GM12878 (cell line): ENCODE data around the gene GATAD2B. TPM values are rescaled to one million over a fixed set of nuclear protein-coding genes. Genes with fewer than 3 reads are reported as not detected.

Experiments used
- ATAC-seq: fragments of 200-7000 bp; cut with Tn5 transposase; 3 replicates; pipeline ENCODE4 v1.9.1; 2020; ENCODE audit warnings: mild to moderate bottlenecking, moderate library complexity
- BruUV-seq: library from RNA; stranded (reverse); fragments of 400-500 nt; replicated peaks from 2 replicates; lab custom pipeline; 2021; lab: Mats Ljungman, UMichigan
- CTCF ChIA-PET: fragments of 300-600 bp; sonication (Branson Sonifier 250); formaldehyde crosslinking; extraction: SDS; loops from one replicate; lab custom pipeline; 2021; ENCODE audit warnings: inconsistent platforms; lab: Yijun Ruan, JAX
- POLR2A ChIA-PET: fragments of 350-600 bp; formaldehyde crosslinking; extraction: SDS; loops from one replicate; lab custom pipeline; 2021; ENCODE audit warnings: inconsistent platforms; lab: Charles Lee
- RAD21 ChIA-PET: fragments of 300-600 bp; sonication (Branson Sonifier 250); formaldehyde crosslinking; loops from one replicate; lab custom pipeline; 2023; ENCODE audit warnings: antibody characterized with exemption; ENCODE audit not compliant: unreplicated experiment; lab: Charles Lee
- SMC1A ChIA-PET: fragments of 300-600 bp; sonication (Branson Sonifier 250); formaldehyde crosslinking; loops from one replicate; lab custom pipeline; 2023; ENCODE audit not compliant: unreplicated experiment, uncharacterized antibody; lab: Charles Lee
- DNase-seq: peaks from one replicate; pipeline ENCODE4 v3.0.0-alpha.2; 2011; ENCODE audit warnings: low read depth, low spot score
- FAIRE-seq: peaks from 3 replicates; lab custom pipeline; 2011; peaks lifted over from hg19 to GRCh38; lab: Jason Lieb, UNC
- H2AFZ ChIP-seq: 2 replicates; pipeline ENCODE4 v1.6.0; 2011; ENCODE audit warnings: low read depth, low read length, control low read depth; ENCODE audit not compliant: control insufficient read depth
- H3K27ac ChIP-seq: 2 replicates; pipeline ENCODE4 v1.5.1; 2011; ENCODE audit warnings: control low read depth; ENCODE audit not compliant: control insufficient read depth, insufficient read depth
- H3K27me3 ChIP-seq, 2 experiments: replicated peaks in 1 of 2; 2 replicates each; pipeline versions ENCODE4 v1.6.0 to v1.6.1; 2011; ENCODE audit warnings: low read length in 1 of 2; ENCODE audit not compliant: control insufficient read depth in 2 of 2, insufficient read depth in 2 of 2
- H3K36me3 ChIP-seq, 2 experiments: 2 replicates each; pipeline ENCODE4 v1.5.1; 2011; ENCODE audit warnings: low read length in 1 of 2; ENCODE audit not compliant: control insufficient read depth in 2 of 2, insufficient read depth in 2 of 2
- H3K4me1 ChIP-seq: 2 replicates; pipeline ENCODE4 v1.6.1; 2011; ENCODE audit warnings: mild to moderate bottlenecking, low read length, moderate library complexity, mixed read lengths; ENCODE audit not compliant: control insufficient read depth, insufficient read depth
- H3K4me2 ChIP-seq: 2 replicates; pipeline ENCODE4 v1.6.0; 2011; ENCODE audit warnings: control low read depth; ENCODE audit not compliant: control insufficient read depth, insufficient read depth
- H3K4me3 ChIP-seq: fragments of 200-600 bp; sonication (generic); 2 replicates; pipeline ENCODE4 v1.5.1; 2016
- H3K79me2 ChIP-seq: 2 replicates; pipeline ENCODE4 v1.6.0; 2011; ENCODE audit warnings: low read length; ENCODE audit not compliant: control insufficient read depth, insufficient read depth
- H3K9ac ChIP-seq: 2 replicates; pipeline ENCODE4 v1.8.0; 2011; ENCODE audit warnings: low read length, control low read depth, mixed read lengths; ENCODE audit not compliant: control insufficient read depth, insufficient read depth
- H3K9me3 ChIP-seq: replicated peaks from 3 replicates; pipeline ENCODE4 v1.5.1; 2011; ENCODE audit warnings: mild to moderate bottlenecking, low read length; ENCODE audit not compliant: control insufficient read depth, insufficient read depth
- H4K20me1 ChIP-seq: 2 replicates; pipeline ENCODE4 v1.6.0; 2011; ENCODE audit not compliant: control insufficient read depth, insufficient read depth
- ATF3 ChIP-seq: IDR thresholded peaks from 2 replicates; pipeline ENCODE4 v1.6.1; 2011; ENCODE audit warnings: low read depth, mild to moderate bottlenecking, low read length, moderate library complexity, borderline replicate concordance; ENCODE audit errors: extremely low read depth
- BACH1 ChIP-seq: fragments of 450-650 bp; IDR thresholded peaks from 2 replicates; pipeline ENCODE4 v1.6.1; 2017; ENCODE audit warnings: mild to moderate bottlenecking, borderline replicate concordance
- CBX5 ChIP-seq: sonication (generic); IDR thresholded peaks from 2 replicates; pipeline ENCODE4 v1.6.1; 2016; ENCODE audit warnings: low read depth, moderate library complexity, mild to moderate bottlenecking, inconsistent platforms
- ESRRA ChIP-seq: IDR thresholded peaks from 2 replicates; pipeline ENCODE4 v1.6.1; 2012; ENCODE audit warnings: mild to moderate bottlenecking, low read length, improper control_type of control experiment
- HDAC2 ChIP-seq: fragments of 200-600 bp; sonication (generic); IDR thresholded peaks from 2 replicates; pipeline ENCODE4 v1.6.1; 2017
- IRF5 ChIP-seq: fragments of 450-650 bp; IDR thresholded peaks from 2 replicates; pipeline ENCODE4 v1.6.1; 2017; ENCODE audit warnings: borderline replicate concordance
- KLF5 ChIP-seq: fragments of 450-650 bp; IDR thresholded peaks from 2 replicates; pipeline ENCODE4 v1.6.1; 2014; ENCODE audit warnings: mild to moderate bottlenecking; ENCODE audit not compliant: partially characterized antibody
- NBN ChIP-seq: fragments of 450-650 bp; IDR thresholded peaks from 2 replicates; pipeline ENCODE4 v1.6.1; 2016
- NFIC ChIP-seq: IDR thresholded peaks from 2 replicates; pipeline ENCODE4 v1.6.1; 2012; ENCODE audit warnings: low read depth, mild to moderate bottlenecking, inconsistent platforms, low read length, moderate library complexity
- NKRF ChIP-seq: fragments of 450-650 bp; conservative IDR thresholded peaks from 2 replicates; pipeline ENCODE4 v1.6.1; 2017; ENCODE audit warnings: mild to moderate bottlenecking, moderate library complexity
- PML ChIP-seq: IDR thresholded peaks from 2 replicates; pipeline ENCODE4 v1.6.1; 2012; ENCODE audit warnings: low read length, inconsistent platforms
- POLR2A ChIP-seq: IDR thresholded peaks from 2 replicates; pipeline ENCODE4 v1.6.1; 2011; ENCODE audit warnings: low read depth, mild to moderate bottlenecking, low read length
- POLR2AphosphoS5 ChIP-seq: IDR thresholded peaks from 2 replicates; pipeline ENCODE4 v1.6.1; 2011; ENCODE audit warnings: mild to moderate bottlenecking, low read length, inconsistent platforms
- SMARCA5 ChIP-seq: fragments of 450-650 bp; IDR thresholded peaks from 2 replicates; pipeline ENCODE4 v1.6.1; 2017; ENCODE audit warnings: mild to moderate bottlenecking
- TBL1XR1 ChIP-seq: IDR thresholded peaks from 2 replicates; pipeline ENCODE4 v1.6.1; 2012; ENCODE audit warnings: low read depth, low read length, improper control_type of control experiment
- ZNF207 ChIP-seq: fragments of 450-650 bp; IDR thresholded peaks from 2 replicates; pipeline ENCODE4 v1.6.1; 2014; ENCODE audit warnings: antibody characterized with exemption, mild to moderate bottlenecking, borderline replicate concordance
- ZNF622 ChIP-seq: fragments of 450-650 bp; IDR thresholded peaks from 2 replicates; pipeline ENCODE4 v1.6.1; 2017; ENCODE audit warnings: mild to moderate bottlenecking, inconsistent platforms
- ZSCAN29 ChIP-seq: fragments of 450-650 bp; IDR thresholded peaks from 2 replicates; pipeline ENCODE4 v1.6.1; 2017; ENCODE audit warnings: mild to moderate bottlenecking, moderate library complexity
- WGBS: methylation state at CpG from one replicate; pipeline ENCODE4 v1.1.6; 2016; ENCODE audit warnings: low lambda C conversion rate; ENCODE audit not compliant: insufficient replicate concordance, insufficient coverage; ENCODE audit errors: missing lambda C conversion rate; 5-methylcytosine and 5-hydroxymethylcytosine counted together
- in situ Hi-C: fragments of 300-500 bp; cut with MboI; formaldehyde crosslinking; loops from 9 replicates; pipeline ENCODE4 v1.14.3; 2018; ENCODE audit warnings: mixed read lengths
- intact Hi-C: fragments of 100-400 bp; cut with micrococcal nuclease; formaldehyde crosslinking; loops from one replicate; pipeline ENCODE4 v1.14.2; 2022; ENCODE audit not compliant: unreplicated experiment
- polyA plus RNA-seq, 11 experiments: library from polyadenylated mRNA; depleted of rRNA in 4 of 11; unstranded in 6 of 11; stranded (reverse) in 5 of 11; fragments of >200 nt; fragmentation: Nextera tagmentation in 4 of 11; fragmentation: Illumina TruSeq in 1 of 11; extraction: Ambion mirVana in 4 of 11; extraction: Trizol in 1 of 11; gene quantifications; 1 replicate in 1 of 11; 2 replicates in 10 of 11; pipeline versions ENCODE4 v1.2.1 to v1.2.3, GENCODE V29; 2011 to 2016; ENCODE audit warnings: inconsistent platforms in 2 of 11, missing spikeins in 2 of 11, low read depth in 1 of 11
- total RNA-seq, 4 experiments: library from RNA; depleted of rRNA in 3 of 4; stranded (reverse); fragments of >200 nt in 3 of 4; fragmentation: Illumina TruSeq in 1 of 4; extraction: Trizol in 1 of 4; gene quantifications; 2 replicates each; pipeline versions ENCODE4 v1.2.1 to v1.2.3, GENCODE V29; 2013 to 2021
- TF ChIP-seq, protein P1 (sequence below), 3 experiments: IDR thresholded peaks in 2 of 3; conservative IDR thresholded peaks in 1 of 3; 2 replicates each; pipeline ENCODE4 v1.5.1; 2011; ENCODE audit warnings: low read depth in 3 of 3, low read length in 3 of 3, mild to moderate bottlenecking in 3 of 3, control low read depth in 2 of 3, moderate library complexity in 2 of 3, inconsistent platforms in 1 of 3, mixed read lengths in 1 of 3; ENCODE audit not compliant: control insufficient read depth in 2 of 3, insufficient read depth in 1 of 3; ENCODE audit errors: extremely low read depth in 1 of 3

The GATAD2B gene
- total and polyA plus RNA-seq, 10 of the 15 experiments (the other 5 are each of a cell fraction or from before 2014, with no cell fraction given): 2.4 to 63.1 (median 8.7) TPM

- Histone ChIP-seq H3K4me2 (no peak overlapping the region), H3K36me3 (no peaks in the 10 kb centered on the region), H4K20me1 (no peaks in the 10 kb centered on the region), H3K4me1 (peaks cover 30% of the 10 kb centered on the region), H3K27me3 (no peaks in the 10 kb centered on the region), H3K9me3 (no peaks in the 10 kb centered on the region), H2AFZ (no peak overlapping the region), H3K79me2 (no peaks in the 10 kb centered on the region), H3K9ac (no peak overlapping the region), H3K4me3 (no peak overlapping the region), H3K27ac (no peak overlapping the region)
- ChIA-PET CTCF (interaction anchor here (0.5 to 4.0 kb wide), 5 partner anchors 11 to 194 kb away, joined by 3 to 20 read pairs (median 4); partner anchors contain the start of gene RAB13), POLR2A (interaction anchor here (1.2 kb wide), 2 partner anchors 13 to 198 kb away, joined by 4 to 6 read pairs; partner anchors contain the start of gene RPS27), RAD21 (interaction anchor here (0.7 to 1.7 kb wide), 5 partner anchors 17 to 632 kb away, joined by 3 to 5 read pairs (median 4); partner anchors contain the start of genes RAB13 and SLC27A3), SMC1A (interaction anchor here (0.9 to 3.5 kb wide), 11 partner anchors 10 to 195 kb away, joined by 3 to 21 read pairs (median 3); no protein-coding TSS in a partner anchor)
- intact Hi-C loops (no loop called here), in situ Hi-C loops (loop anchor here (10.0 kb wide), 1 partner anchor 192 kb away; the partner anchor contains the start of gene RAB13)
- DNase-seq (no peak), FAIRE-seq (no peak), ATAC-seq (no peak)
- BruUV-seq: no TSS peak
- TF ChIP-seq NFIC (no peak), HDAC2 (no peak), POLR2A (no peak), NBN (no peak), SMARCA5 (no peak), ATF3 (no peak), ZNF622 (no peak), ZNF207 (no peak), NKRF (no peak), POLR2AphosphoS5 (no peak), ESRRA (no peak), KLF5 (no peak), TBL1XR1 (no peak), ZSCAN29 (no peak), IRF5 (no peak), BACH1 (no peak), CBX5 (no peak), PML (no peak)
- TF ChIP-seq, protein P1, sequence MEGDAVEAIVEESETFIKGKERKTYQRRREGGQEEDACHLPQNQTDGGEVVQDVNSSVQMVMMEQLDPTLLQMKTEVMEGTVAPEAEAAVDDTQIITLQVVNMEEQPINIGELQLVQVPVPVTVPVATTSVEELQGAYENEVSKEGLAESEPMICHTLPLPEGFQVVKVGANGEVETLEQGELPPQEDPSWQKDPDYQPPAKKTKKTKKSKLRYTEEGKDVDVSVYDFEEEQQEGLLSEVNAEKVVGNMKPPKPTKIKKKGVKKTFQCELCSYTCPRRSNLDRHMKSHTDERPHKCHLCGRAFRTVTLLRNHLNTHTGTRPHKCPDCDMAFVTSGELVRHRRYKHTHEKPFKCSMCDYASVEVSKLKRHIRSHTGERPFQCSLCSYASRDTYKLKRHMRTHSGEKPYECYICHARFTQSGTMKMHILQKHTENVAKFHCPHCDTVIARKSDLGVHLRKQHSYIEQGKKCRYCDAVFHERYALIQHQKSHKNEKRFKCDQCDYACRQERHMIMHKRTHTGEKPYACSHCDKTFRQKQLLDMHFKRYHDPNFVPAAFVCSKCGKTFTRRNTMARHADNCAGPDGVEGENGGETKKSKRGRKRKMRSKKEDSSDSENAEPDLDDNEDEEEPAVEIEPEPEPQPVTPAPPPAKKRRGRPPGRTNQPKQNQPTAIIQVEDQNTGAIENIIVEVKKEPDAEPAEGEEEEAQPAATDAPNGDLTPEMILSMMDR (IDR thresholded peaks at IDR 0.05 in 2 of 3, conservative IDR thresholded peaks at IDR 0.05 in 1 of 3; ENCODE audit: control insufficient read depth in 2 of 3, extremely low read depth in 1 of 3, insufficient read depth in 1 of 3, low read depth in 3 of 3, low read length in 3 of 3): no peak
- 91% methylated on average over 11 of the region's 11 CpGs for WGBS
Measured at GRCh38 chr1:153792631-153793041, 130.1 kb downstream of the GATAD2B start.
